HepG2 (cell line): Measurements from ENCODE around the gene TGM1. TPM values are rescaled to one million over a fixed set of nuclear protein-coding genes. Genes with fewer than 3 reads are reported as not detected.

Experiments used
- ARID5B ChIP-seq: IDR thresholded peaks from 2 replicates; pipeline ENCODE4 v1.4.0; 2020; ENCODE audit warnings: mild to moderate bottlenecking, missing genetic modification reagents
- BCL6 ChIP-seq: IDR thresholded peaks from 2 replicates; pipeline ENCODE4 v1.6.1; 2016; ENCODE audit warnings: missing genetic modification reagents, missing compliant biosample characterization
- E2F1 ChIP-seq: sonication (generic); formaldehyde crosslinking; IDR thresholded peaks from 2 replicates; pipeline ENCODE4 v1.5.0; 2020; ENCODE audit warnings: missing genetic modification reagents
- FOXK2 ChIP-seq: fragments of 450-650 bp; IDR thresholded peaks from 2 replicates; pipeline ENCODE4 v1.6.1; 2016
- GPBP1L1 ChIP-seq: sonication (generic); formaldehyde crosslinking; IDR thresholded peaks from 2 replicates; pipeline ENCODE4 v1.5.0; 2020; ENCODE audit warnings: mild to moderate bottlenecking, missing genetic modification reagents
- KLF9 ChIP-seq: IDR thresholded peaks from 2 replicates; pipeline ENCODE4 v1.6.1; 2016; ENCODE audit warnings: low read depth
- MTF1 ChIP-seq: sonication (generic); formaldehyde crosslinking; IDR thresholded peaks from 2 replicates; pipeline ENCODE4 v1.5.0; 2020; ENCODE audit warnings: missing genetic modification reagents
- NFKB2 ChIP-seq: sonication (generic); formaldehyde crosslinking; IDR thresholded peaks from 2 replicates; pipeline ENCODE4 v1.4.0; 2020; ENCODE audit warnings: missing genetic modification reagents, borderline replicate concordance
- REST ChIP-seq, 2 experiments: IDR thresholded peaks; 2 replicates each; pipeline ENCODE4 v1.6.1; 2011 to 2012; ENCODE audit warnings: low read length in 2 of 2, borderline replicate concordance in 1 of 2, low read depth in 1 of 2, mild to moderate bottlenecking in 1 of 2, moderate library complexity in 1 of 2
- TP53 ChIP-seq: sonication (generic); formaldehyde crosslinking; conservative IDR thresholded peaks from 2 replicates; pipeline ENCODE4 v1.4.0; 2020; ENCODE audit warnings: missing genetic modification reagents
- ZFYVE20 ChIP-seq: sonication (generic); formaldehyde crosslinking; IDR thresholded peaks from 2 replicates; pipeline ENCODE4 v1.8.0; 2023; ENCODE audit warnings: low read depth, mild to moderate bottlenecking, moderate library complexity, missing genetic modification reagents, borderline replicate concordance
- ZMAT3 ChIP-seq: sonication (generic); formaldehyde crosslinking; conservative IDR thresholded peaks from 2 replicates; pipeline ENCODE4 v1.7.0; 2021; ENCODE audit warnings: missing genetic modification reagents
- ZNF317 ChIP-seq: sonication (generic); formaldehyde crosslinking; IDR thresholded peaks from 2 replicates; pipeline ENCODE4 v1.5.0; 2020; ENCODE audit warnings: mild to moderate bottlenecking, missing genetic modification reagents
- ZNF564 ChIP-seq: sonication (generic); formaldehyde crosslinking; IDR thresholded peaks from 2 replicates; pipeline ENCODE4 v1.8.1; 2023; ENCODE audit warnings: mild to moderate bottlenecking, missing genetic modification reagents
- ZNF572 ChIP-seq: sonication (generic); formaldehyde crosslinking; IDR thresholded peaks from 2 replicates; pipeline ENCODE4 v1.5.1; 2020; ENCODE audit warnings: mild to moderate bottlenecking, missing genetic modification reagents
- ZNF629 ChIP-seq: sonication (generic); formaldehyde crosslinking; conservative IDR thresholded peaks from 2 replicates; pipeline ENCODE4 v1.5.0; 2020; ENCODE audit warnings: missing genetic modification reagents
- ZNF780A ChIP-seq: sonication (generic); formaldehyde crosslinking; IDR thresholded peaks from 2 replicates; pipeline ENCODE4 v1.8.0; 2022; ENCODE audit warnings: mild to moderate bottlenecking, missing genetic modification reagents, moderate library complexity
- ZNF781 ChIP-seq: sonication (generic); formaldehyde crosslinking; IDR thresholded peaks from 2 replicates; pipeline ENCODE4 v1.5.1; 2020; ENCODE audit warnings: borderline replicate concordance, mild to moderate bottlenecking, missing genetic modification reagents; ENCODE audit errors: not compliant biosample characterization
- ZNF879 ChIP-seq: sonication (generic); formaldehyde crosslinking; IDR thresholded peaks from 2 replicates; pipeline ENCODE4 v1.8.1; 2023; ENCODE audit warnings: missing genetic modification reagents
- polyA plus RNA-seq, 8 experiments: library from polyadenylated mRNA; depleted of rRNA in 3 of 8; stranded (reverse) in 7 of 8; unstranded in 1 of 8; fragments of >200 nt; fragmentation: Illumina TruSeq in 4 of 8; extraction: Trizol in 4 of 8; gene quantifications; 2 replicates each; pipeline versions ENCODE4 v1.2.1 to v1.2.3, GENCODE V29; 2011 to 2016; ENCODE audit warnings: low read depth in 4 of 8, missing spikeins in 1 of 8, mixed read lengths in 1 of 8; ENCODE audit not compliant: insufficient read depth in 1 of 8
- total RNA-seq, 5 experiments: library from RNA; depleted of rRNA; stranded (reverse); fragments of >200 nt; fragmentation: Illumina TruSeq; extraction: Trizol; gene quantifications; 2 replicates each; pipeline ENCODE4 v1.2.3, GENCODE V29; 2016; ENCODE audit warnings: low read depth in 1 of 5

TGM1 gene
- total and polyA plus RNA-seq, 2 of the 13 experiments (the other 11 are each of a cell fraction or from before 2014, with no cell fraction given): 3.2 to 10.6 TPM

GRCh38 chr14:24307575-24308341, 44.8 kb upstream of the TGM1 start, which contains the start of gene CIDEB (continued):
- TF ChIP-seq ZNF564 (CRISPR knock-in tag): no peak
- peak; percentile 97 for TF ChIP-seq ZNF781 (CRISPR knock-in tag)
- peak in 1 of 2 experiments; percentile 62; a peak in 2 of 4 replicates for TF ChIP-seq REST (IDR thresholded peaks at IDR 0.05; ENCODE audit: borderline replicate concordance in 1 of 2, low read depth in 1 of 2, low read length in 2 of 2)
- TF ChIP-seq E2F1: no peak
- peak; percentile 90 for TF ChIP-seq KLF9 (CRISPR knock-in tag)
- TF ChIP-seq FOXK2: peak; percentile 56; the same call in 1 of the 2 replicates
- no peak for TF ChIP-seq MTF1
- peak; percentile 37; the same call in 1 of the 2 replicates for TF ChIP-seq NFKB2 (CRISPR knock-in tag)
- TF ChIP-seq ZNF317 (CRISPR knock-in tag): peak; percentile 93
- TF ChIP-seq ZNF879 (CRISPR knock-in tag): no peak
- TF ChIP-seq ARID5B (CRISPR knock-in tag): peak; percentile 93
- no peak for TF ChIP-seq ZFYVE20 (CRISPR knock-in tag)
- peak; percentile 86; the same call in 1 of the 2 replicates for TF ChIP-seq ZNF572 (CRISPR knock-in tag)
- no peak for TF ChIP-seq GPBP1L1 (CRISPR knock-in tag)
- TF ChIP-seq ZNF780A (CRISPR knock-in tag): no peak
- TF ChIP-seq BCL6 (CRISPR knock-in tag): peak; percentile 62; the same call in 1 of the 2 replicates
- TF ChIP-seq ZNF629 (CRISPR knock-in tag): peak; percentile 52
- TF ChIP-seq ZMAT3 (CRISPR knock-in tag): peak; percentile 36
- TF ChIP-seq TP53 (CRISPR knock-in tag): no peak
